HG03558 (cell line): ENCODE results near the gene CHL1.

Experiments
- ATAC-seq: cut with Tn5 transposase; IDR thresholded peaks from one replicate; pipeline ENCODE4 v1.9.1; 2021; ENCODE audit warnings: moderate number of reproducible peaks; ENCODE audit not compliant: unreplicated experiment; ENCODE audit errors: extremely low read depth

Gene CHL1, protein sequence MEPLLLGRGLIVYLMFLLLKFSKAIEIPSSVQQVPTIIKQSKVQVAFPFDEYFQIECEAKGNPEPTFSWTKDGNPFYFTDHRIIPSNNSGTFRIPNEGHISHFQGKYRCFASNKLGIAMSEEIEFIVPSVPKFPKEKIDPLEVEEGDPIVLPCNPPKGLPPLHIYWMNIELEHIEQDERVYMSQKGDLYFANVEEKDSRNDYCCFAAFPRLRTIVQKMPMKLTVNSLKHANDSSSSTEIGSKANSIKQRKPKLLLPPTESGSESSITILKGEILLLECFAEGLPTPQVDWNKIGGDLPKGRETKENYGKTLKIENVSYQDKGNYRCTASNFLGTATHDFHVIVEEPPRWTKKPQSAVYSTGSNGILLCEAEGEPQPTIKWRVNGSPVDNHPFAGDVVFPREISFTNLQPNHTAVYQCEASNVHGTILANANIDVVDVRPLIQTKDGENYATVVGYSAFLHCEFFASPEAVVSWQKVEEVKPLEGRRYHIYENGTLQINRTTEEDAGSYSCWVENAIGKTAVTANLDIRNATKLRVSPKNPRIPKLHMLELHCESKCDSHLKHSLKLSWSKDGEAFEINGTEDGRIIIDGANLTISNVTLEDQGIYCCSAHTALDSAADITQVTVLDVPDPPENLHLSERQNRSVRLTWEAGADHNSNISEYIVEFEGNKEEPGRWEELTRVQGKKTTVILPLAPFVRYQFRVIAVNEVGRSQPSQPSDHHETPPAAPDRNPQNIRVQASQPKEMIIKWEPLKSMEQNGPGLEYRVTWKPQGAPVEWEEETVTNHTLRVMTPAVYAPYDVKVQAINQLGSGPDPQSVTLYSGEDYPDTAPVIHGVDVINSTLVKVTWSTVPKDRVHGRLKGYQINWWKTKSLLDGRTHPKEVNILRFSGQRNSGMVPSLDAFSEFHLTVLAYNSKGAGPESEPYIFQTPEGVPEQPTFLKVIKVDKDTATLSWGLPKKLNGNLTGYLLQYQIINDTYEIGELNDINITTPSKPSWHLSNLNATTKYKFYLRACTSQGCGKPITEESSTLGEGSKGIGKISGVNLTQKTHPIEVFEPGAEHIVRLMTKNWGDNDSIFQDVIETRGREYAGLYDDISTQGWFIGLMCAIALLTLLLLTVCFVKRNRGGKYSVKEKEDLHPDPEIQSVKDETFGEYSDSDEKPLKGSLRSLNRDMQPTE (N-terminal part only)

GRCh38 chr3:196311-197148 lies at the start of gene CHL1:
Gene CHL1 (plus strand): TSS chr3:196763. CDS start chr3:319777, 123,014 bp downstream.
- ATAC-seq: no peak

DNA sequence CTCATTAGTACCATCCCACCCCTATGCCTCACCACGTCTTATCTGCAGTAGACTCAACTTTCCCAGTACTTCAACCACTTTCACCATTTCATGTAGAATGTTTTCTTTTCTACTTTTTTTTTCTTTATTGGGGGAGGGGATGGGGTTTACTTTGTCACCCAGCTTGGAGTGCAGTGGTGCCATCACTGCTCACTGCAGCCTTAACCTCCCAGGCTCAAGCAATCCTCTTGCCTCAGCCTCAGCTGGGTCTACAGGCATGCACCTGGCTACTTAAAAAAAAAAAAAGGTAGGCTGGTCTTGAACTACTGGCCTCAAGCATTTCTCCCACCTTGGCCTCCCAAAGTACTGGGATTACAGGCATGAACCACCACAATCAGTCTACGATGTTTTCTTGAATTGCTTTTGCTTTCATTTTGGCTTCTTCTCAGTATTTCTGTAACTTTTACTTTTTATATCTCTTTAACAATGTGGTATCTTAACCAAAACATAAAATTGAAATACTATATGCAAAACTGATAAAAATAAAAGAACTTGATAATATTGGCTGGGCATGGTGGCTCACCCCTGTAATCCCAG lies 44.9 kb upstream of the CHL1 start:
- no peak for ATAC-seq

- ATAC-seq: no peak
Observed at GRCh38 chr3:159974-160373, 36.6 kb upstream of the CHL1 start.

DNA sequence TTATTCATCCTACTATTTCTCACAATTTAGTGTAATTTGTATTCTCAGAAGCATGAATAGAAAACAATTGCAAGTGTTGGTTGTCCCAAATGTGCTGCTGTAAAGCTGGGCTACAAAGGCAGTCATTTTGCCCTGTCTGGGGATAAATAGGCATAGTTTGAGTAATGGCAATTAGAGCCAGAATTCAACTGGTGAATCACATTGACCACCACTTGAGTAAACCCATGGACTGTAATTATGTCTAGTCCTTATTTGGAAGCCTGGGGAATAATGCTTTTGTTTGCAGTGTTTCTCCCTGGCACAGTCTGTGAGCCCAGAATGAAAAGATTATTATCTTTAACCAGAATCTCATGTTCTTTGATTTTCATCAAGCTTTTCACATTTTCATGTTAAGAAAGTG lies 30.5 kb upstream of the CHL1 start:
- no peak for ATAC-seq

DNA sequence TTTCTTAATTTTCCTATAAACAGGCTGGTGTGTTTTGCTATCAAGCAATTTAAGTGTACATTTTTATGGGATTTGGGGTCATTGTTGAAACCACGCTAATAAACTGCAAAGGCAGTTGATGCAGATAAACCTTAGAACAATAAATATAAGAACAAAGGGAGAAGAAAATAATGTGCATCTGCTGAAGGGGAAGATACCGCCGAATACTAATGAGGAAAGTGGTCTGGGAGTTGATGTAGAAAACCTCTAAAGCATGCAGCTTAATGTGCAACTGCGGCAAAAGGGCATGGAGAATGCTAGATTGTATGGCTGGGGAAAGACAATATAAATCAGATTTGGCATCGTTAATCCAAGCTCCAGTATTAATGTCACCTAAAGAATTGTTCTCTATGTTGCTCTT lies 29.8 kb upstream of the CHL1 start:
- ATAC-seq: no peak

GRCh38 chr3:173886-174285 lies 22.7 kb upstream of the CHL1 start:
- ATAC-seq: peak; percentile 92

DNA sequence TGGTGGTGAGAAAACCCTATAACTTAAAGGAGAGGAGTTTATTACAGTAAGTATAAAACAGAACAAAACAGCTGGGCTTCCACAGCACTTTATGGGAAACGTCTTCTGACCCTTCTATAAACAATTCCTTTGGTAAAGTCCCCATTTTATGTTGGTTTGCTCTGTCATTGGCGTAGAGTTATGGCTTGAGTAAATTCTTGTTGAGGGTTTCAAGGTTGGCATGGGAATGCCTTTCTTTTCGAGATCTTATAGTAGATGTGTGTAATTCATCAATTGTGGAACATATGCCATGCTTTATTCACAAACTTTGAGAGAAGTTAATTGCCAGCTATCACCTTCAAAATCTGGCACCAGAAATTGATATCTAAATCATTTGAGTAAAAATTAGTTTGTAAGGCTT lies 11.6 kb upstream of the CHL1 start:
- no peak for ATAC-seq

GRCh38 chr3:192215-192929 lies 4.2 kb upstream of the CHL1 start:
- no peak for ATAC-seq

DNA sequence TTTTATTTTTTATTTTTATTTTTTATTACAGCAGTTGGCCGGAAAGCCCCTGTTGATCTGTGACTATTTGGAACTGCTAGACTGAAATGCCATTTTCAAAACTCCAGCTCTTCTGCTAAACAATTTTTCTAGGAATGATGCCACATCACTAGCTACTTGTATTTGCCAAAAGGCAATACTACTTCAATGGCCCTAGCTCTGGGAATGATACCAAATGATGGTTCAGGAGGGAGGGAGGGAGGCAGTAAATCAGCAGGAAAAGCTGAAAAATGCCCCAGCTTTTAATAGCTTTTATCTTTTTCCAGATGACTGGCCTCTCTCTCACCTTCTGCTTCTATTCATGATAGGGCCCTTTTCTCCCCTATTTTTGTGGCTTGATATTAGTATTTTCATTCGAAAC lies 2.6 kb upstream of the CHL1 start:
- ATAC-seq: no peak

DNA sequence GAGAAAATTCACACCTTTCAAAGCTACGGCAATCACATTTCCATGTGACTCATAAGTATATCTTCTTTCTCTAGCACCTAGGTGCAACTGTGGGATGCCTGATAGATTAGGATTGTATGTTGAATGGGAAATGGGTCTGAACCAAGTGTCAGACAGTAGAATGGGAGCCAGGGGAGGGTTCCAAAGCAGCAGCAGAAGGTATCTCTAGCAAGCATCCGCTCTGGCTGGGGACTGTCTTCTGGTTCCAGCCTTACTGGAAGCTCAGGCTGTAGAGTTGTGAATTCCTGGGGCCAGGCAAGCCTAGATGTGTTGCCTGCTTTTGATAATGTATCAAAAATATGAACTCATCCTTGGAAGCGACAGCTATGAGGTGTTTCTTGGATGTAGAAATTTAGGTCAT lies 2.1 kb upstream of the CHL1 start:
- ATAC-seq: no peak

- no peak for ATAC-seq
Observed at GRCh38 chr3:195666-196065, 897 bp upstream of the CHL1 start.

DNA sequence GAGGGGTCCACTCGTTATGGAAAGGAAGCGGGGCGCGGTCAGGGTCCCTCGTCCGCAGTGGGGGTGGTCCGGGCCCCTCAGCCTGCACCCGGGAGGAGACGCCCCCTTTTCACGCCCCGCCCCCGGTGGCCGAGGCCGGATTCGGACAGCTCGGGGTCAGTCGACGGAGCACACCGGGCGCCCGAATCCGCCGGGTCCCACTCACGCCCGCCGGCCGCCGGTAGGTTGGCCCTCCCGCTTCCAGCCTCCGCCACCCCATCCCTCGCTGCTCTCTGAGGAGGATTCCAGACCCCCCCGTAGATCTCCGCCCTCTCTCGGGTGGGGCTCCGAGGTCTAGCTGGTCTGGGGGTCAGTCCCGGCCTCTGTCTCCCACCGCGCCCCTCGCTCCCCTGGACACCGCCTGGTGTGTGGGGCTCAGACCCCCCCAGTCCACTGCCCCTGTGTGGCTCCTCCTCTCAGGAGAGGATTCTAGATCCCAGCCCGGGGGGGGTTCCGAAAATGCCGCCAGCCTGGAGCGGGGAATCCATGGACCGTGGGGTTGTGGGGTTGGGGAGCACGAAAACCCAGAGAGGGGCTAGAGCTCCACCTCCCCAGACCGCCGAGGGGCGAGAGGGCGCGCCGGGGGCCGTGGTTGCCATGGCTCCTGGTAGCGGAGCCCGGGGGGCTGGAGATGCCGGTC lies 725 bp downstream of the CHL1 start:
- no peak for ATAC-seq

GRCh38 chr3:197828-198491 lies 1.4 kb downstream of the CHL1 start:
- ATAC-seq: no peak

GRCh38 chr3:199835-200234 lies 3.3 kb downstream of the CHL1 start:
- no peak for ATAC-seq

DNA sequence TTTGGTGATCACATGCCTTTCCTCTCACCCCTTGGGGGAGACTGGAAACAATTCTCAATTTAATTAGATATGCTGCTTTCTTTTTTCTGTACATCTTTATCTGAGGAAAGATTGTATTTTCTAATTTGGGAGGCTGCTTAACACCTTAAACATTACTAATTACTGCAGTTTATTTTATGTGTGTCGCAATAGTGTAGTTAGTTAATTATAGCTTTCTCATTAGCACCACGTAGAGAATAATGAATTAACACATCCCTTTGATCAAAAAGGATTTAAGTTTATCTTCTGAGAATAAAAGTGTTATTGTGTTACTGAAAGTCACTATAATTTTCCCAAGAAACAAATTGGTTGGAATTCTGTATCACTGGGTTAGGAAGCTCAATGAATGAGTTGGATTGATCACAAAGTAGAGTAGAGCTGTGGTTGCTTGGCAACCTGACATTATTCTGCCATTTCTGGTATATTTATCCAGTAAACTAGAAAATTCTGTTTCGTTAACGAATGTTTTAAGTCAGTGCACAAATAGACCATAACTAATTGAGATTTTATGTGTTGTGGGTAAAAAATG lies 4.3 kb downstream of the CHL1 start:
- ATAC-seq: no peak

DNA sequence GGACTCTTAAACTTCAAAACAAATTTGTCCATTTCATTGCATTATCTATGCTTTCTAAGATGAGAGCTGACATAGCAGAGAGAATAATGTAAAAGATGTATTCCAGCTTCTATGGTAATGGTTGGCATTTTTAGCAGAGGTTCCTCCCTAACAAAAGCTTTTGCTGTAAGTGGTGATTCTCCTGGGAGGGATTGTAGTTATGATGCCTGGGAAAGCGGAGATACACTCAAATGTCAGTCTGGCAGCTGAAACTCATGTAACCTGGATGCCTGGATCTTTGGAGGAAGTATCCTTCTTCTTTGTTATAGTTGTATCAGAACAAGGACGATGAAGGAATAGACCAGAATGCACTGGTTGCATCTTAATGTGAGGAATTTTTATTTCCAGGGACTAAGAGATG lies 7.5 kb downstream of the CHL1 start:
- ATAC-seq: no peak

GRCh38 chr3:207973-208372 lies 11.4 kb downstream of the CHL1 start:
- ATAC-seq: no peak

GRCh38 chr3:210669-211068 lies 14.1 kb downstream of the CHL1 start:
- no peak for ATAC-seq
